Hepatocyte (in vitro differentiated cells): ENCODE data around the gene SUCLG2.

Experiments
- EZH2 ChIP-seq: fragments of 200-600 bp; sonication (generic); IDR thresholded peaks from 2 replicates; pipeline ENCODE4 v1.6.1; 2016; ENCODE audit warnings: antibody characterized with exemption, mild to moderate bottlenecking, borderline replicate concordance
- TF ChIP-seq, protein P1 (sequence below): fragments of 200-600 bp; sonication (generic); IDR thresholded peaks from 2 replicates; pipeline ENCODE4 v1.5.1; 2016; ENCODE audit warnings: antibody characterized with exemption, mild to moderate bottlenecking; ENCODE audit not compliant: poor library complexity

DNA sequence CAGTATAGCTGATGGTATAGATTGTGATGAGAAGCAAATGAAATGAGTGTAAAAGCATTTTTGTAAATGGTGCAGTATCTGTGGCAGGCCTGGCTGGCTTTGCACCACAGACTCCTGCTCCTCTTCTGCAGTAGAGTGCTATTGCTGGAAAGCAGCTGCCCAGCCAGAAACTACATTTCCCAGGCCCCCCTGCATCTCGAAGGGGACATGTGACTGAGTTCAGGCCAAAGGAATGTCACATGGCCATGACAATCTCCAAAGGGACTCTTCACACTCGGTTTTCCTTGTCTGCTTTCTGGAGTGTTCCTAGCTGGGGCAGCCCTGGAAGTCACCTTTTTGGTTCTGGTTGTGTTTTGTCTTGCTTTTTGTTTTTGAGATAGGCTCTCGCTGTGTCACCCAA, 277.1 kb downstream of the SUCLG2 start:
- TF ChIP-seq, protein P1, sequence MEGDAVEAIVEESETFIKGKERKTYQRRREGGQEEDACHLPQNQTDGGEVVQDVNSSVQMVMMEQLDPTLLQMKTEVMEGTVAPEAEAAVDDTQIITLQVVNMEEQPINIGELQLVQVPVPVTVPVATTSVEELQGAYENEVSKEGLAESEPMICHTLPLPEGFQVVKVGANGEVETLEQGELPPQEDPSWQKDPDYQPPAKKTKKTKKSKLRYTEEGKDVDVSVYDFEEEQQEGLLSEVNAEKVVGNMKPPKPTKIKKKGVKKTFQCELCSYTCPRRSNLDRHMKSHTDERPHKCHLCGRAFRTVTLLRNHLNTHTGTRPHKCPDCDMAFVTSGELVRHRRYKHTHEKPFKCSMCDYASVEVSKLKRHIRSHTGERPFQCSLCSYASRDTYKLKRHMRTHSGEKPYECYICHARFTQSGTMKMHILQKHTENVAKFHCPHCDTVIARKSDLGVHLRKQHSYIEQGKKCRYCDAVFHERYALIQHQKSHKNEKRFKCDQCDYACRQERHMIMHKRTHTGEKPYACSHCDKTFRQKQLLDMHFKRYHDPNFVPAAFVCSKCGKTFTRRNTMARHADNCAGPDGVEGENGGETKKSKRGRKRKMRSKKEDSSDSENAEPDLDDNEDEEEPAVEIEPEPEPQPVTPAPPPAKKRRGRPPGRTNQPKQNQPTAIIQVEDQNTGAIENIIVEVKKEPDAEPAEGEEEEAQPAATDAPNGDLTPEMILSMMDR, result no peak
- no peak for TF ChIP-seq EZH2
